ENCODE results near the gene STX18. TPM values are rescaled to one million over a fixed set of nuclear protein-coding genes. Genes with fewer than 3 reads are reported as not detected.

The STX18 gene
- total RNA-seq, 1 donor from 2014 or later: 33.9 TPM

DNA sequence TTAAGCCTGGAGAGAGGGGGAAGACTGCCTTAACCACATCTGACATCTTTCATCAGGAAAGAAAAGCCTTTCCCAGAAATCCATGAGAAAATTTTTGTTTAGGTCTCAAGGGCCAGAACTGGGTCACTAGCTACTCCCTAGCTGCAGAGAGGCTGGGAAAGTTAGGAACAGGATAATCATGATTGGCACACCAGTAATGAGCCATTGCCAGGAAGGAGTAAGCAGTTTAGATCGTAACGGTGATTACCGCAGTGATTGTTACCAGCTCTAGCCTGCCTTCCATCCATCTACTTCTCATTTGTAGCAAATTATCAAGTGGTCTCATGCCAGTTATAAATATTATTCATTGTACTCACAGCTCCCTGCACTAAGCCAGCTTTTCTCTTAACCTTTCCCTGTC lies 22.7 kb upstream of the STX18 start:
- H4K20me1 ChIP-seq (ENCODE audit: low read depth): peaks cover 14% of the 10 kb centered on the region
- peaks cover 5% of the 10 kb centered on the region for H3K27me3 ChIP-seq
- H3K9me3 ChIP-seq (ENCODE audit: low read depth): no peaks in the 10 kb centered on the region
- DNase-seq (ENCODE audit: low spot score): no peak
- Mint-ChIP-seq H3K4me3 (no peak overlapping the region), H3K9me3 (peaks cover 6% of the 10 kb centered on the region), H3K4me1 (peaks cover 25% of the 10 kb centered on the region), H3K27ac (no peak overlapping the region), H3K36me3 (peaks cover 23% of the 10 kb centered on the region), H3K27me3 (ENCODE audit: insufficient read depth, low read depth) (no peaks in the 10 kb centered on the region)
- peaks cover 5% of the 10 kb centered on the region for H3F3A ChIP-seq (ENCODE audit: low read depth)
- no peak overlapping the region for H3K9ac ChIP-seq
- H3K4me1 ChIP-seq: peaks cover 9% of the 10 kb centered on the region
- TF ChIP-seq CTCF (IDR thresholded peaks at IDR 0.05) (no peak), EZH2 (IDR thresholded peaks at IDR 0.05) (no peak), EZH2phosphoT487 (IDR thresholded peaks at IDR 0.05) (no peak)
- H3K4me2 ChIP-seq: no peak overlapping the region
- H3K4me3 ChIP-seq: no peak overlapping the region
- H3K27ac ChIP-seq: no peak overlapping the region
- no peaks in the 10 kb centered on the region for H3K36me3 ChIP-seq
- H2AFZ ChIP-seq (replicated peaks): no peak overlapping the region
- no peaks in the 10 kb centered on the region for H3K79me2 ChIP-seq (ENCODE audit: low read depth)

GRCh38 chr4:4560642-4561041 lies 18.8 kb upstream of the STX18 start:
- TF ChIP-seq EZH2 (IDR thresholded peaks at IDR 0.05): no peak
- TF ChIP-seq EZH2phosphoT487 (IDR thresholded peaks at IDR 0.05): no peak
- no peak for TF ChIP-seq CTCF (IDR thresholded peaks at IDR 0.05)
- H3K27ac Mint-ChIP-seq: no peak overlapping the region
- H3K9me3 Mint-ChIP-seq: no peaks in the 10 kb centered on the region
- H3K4me3 ChIP-seq: no peak overlapping the region
- H3K27ac ChIP-seq: no peak overlapping the region
- no peaks in the 10 kb centered on the region for H3K27me3 ChIP-seq
- H3F3A ChIP-seq (ENCODE audit: low read depth): no peaks in the 10 kb centered on the region
- H3K4me3 Mint-ChIP-seq: no peak overlapping the region
- peaks cover 24% of the 10 kb centered on the region for H3K4me1 Mint-ChIP-seq
- peaks cover 2% of the 10 kb centered on the region for H3K27me3 Mint-ChIP-seq (ENCODE audit: insufficient read depth, low read depth)
- H3K4me2 ChIP-seq: no peak overlapping the region
- DNase-seq (ENCODE audit: low spot score): no peak
- H3K79me2 ChIP-seq (ENCODE audit: low read depth): no peaks in the 10 kb centered on the region
- H3K4me1 ChIP-seq: no peaks in the 10 kb centered on the region
- H3K9ac ChIP-seq: no peak overlapping the region
- peaks cover 16% of the 10 kb centered on the region for H3K36me3 Mint-ChIP-seq
- H2AFZ ChIP-seq (replicated peaks): no peak overlapping the region
- H3K36me3 ChIP-seq: no peaks in the 10 kb centered on the region
- no peaks in the 10 kb centered on the region for H3K9me3 ChIP-seq (ENCODE audit: low read depth)
- peaks cover 10% of the 10 kb centered on the region for H4K20me1 ChIP-seq (ENCODE audit: low read depth)

- H3K27ac ChIP-seq: no peak overlapping the region
- H4K20me1 ChIP-seq (ENCODE audit: low read depth): peaks cover 10% of the 10 kb centered on the region
- Mint-ChIP-seq H3K4me3 (no peak overlapping the region), H3K27ac (no peak overlapping the region), H3K9me3 (no peaks in the 10 kb centered on the region), H3K36me3 (peaks cover 12% of the 10 kb centered on the region), H3K27me3 (ENCODE audit: insufficient read depth, low read depth) (peaks cover 2% of the 10 kb centered on the region), H3K4me1 (peaks cover 28% of the 10 kb centered on the region)
- no peaks in the 10 kb centered on the region for H3F3A ChIP-seq (ENCODE audit: low read depth)
- H3K27me3 ChIP-seq: no peaks in the 10 kb centered on the region
- no peaks in the 10 kb centered on the region for H3K79me2 ChIP-seq (ENCODE audit: low read depth)
- no peaks in the 10 kb centered on the region for H3K36me3 ChIP-seq
- no peaks in the 10 kb centered on the region for H3K4me1 ChIP-seq
- H3K9ac ChIP-seq: no peak overlapping the region
- no peak for DNase-seq (ENCODE audit: low spot score)
- TF ChIP-seq EZH2phosphoT487 (IDR thresholded peaks at IDR 0.05): no peak
- TF ChIP-seq EZH2 (IDR thresholded peaks at IDR 0.05): no peak
- TF ChIP-seq CTCF (IDR thresholded peaks at IDR 0.05): no peak
- H3K4me3 ChIP-seq: no peak overlapping the region
- H3K4me2 ChIP-seq: no peak overlapping the region
- no peak overlapping the region for H2AFZ ChIP-seq (replicated peaks)
- no peaks in the 10 kb centered on the region for H3K9me3 ChIP-seq (ENCODE audit: low read depth)
Measured at GRCh38 chr4:4560136-4560535, 18.3 kb upstream of the STX18 start.

Data from neural progenitor cell (in vitro differentiated cells).